HL-60 (cell line): Measurements from ENCODE around the gene PRKD1.
"Not testable (repeated sequence)": the region's sequence is repeated elsewhere in the genome, so short reads cannot be mapped to it uniquely, and the experiment has no call there.

Experiments
- DNase-seq, 2 experiments: peaks; one replicate each; pipeline ENCODE4 v3.0.0-alpha.2; 2010 to 2020; ENCODE audit warnings: low read depth in 1 of 2, low spot score in 1 of 2
- H3K27ac ChIP-seq: fragments of 250-450 bp; sonication (Bioruptor Pico); replicated peaks from 2 replicates; pipeline ENCODE4 v1.5.1; 2020; ENCODE audit warnings: mild to moderate bottlenecking, moderate library complexity
- H3K27me3 ChIP-seq: fragments of 250-450 bp; sonication (Bioruptor Pico); 2 replicates; pipeline ENCODE4 v1.5.1; 2021; ENCODE audit warnings: mild to moderate bottlenecking, moderate library complexity; ENCODE audit not compliant: insufficient read depth, poor library complexity, severe bottlenecking
- H3K4me3 ChIP-seq: replicated peaks from 2 replicates; pipeline ENCODE4 v1.5.1; 2011; ENCODE audit warnings: mild to moderate bottlenecking, control low read depth, low read length; ENCODE audit not compliant: insufficient read depth
- GABPA ChIP-seq: IDR thresholded peaks from 2 replicates; pipeline ENCODE4 v1.6.1; 2012; ENCODE audit warnings: low read depth
- POLR2AphosphoS5 ChIP-seq: IDR thresholded peaks from 2 replicates; pipeline ENCODE4 v1.6.1; 2012; ENCODE audit warnings: low read depth
- SPI1 ChIP-seq: IDR thresholded peaks from 2 replicates; pipeline ENCODE4 v1.6.1; 2012; ENCODE audit warnings: low read depth, mild to moderate bottlenecking, borderline replicate concordance
- TF ChIP-seq, protein P1 (sequence below): IDR thresholded peaks from one replicate; pipeline ENCODE4 v1.5.1; 2011; ENCODE audit warnings: low read length, control low read depth, inconsistent platforms; ENCODE audit not compliant: insufficient read depth
- TF ChIP-seq, protein P2 (sequence below): IDR thresholded peaks from 2 replicates; pipeline ENCODE4 v1.6.1; 2012; ENCODE audit warnings: low read depth; ENCODE audit not compliant: insufficient replicate concordance

PRKD1 gene

DNA sequence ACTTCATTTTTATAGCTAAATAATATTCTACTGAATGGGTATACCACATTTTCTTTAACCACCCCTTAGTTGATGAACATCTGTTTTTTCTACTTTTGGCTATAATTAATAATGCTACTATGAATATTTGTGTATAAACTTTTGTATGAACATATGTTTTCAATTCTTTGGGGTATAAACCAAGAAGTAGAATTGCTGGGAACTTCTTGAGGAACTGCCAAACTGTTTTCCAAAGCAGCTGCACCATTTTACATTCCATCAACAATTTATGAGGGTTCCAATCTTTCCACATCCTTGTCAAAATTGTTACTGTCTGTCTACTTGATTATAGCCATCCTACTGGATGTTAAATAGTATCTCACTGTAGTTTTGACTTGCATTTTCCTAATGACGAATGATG lies 221.8 kb downstream of the PRKD1 start:
- DNase-seq, result no peak
- no peak for TF ChIP-seq GABPA
- TF ChIP-seq SPI1, result no peak
- TF ChIP-seq, protein P1, sequence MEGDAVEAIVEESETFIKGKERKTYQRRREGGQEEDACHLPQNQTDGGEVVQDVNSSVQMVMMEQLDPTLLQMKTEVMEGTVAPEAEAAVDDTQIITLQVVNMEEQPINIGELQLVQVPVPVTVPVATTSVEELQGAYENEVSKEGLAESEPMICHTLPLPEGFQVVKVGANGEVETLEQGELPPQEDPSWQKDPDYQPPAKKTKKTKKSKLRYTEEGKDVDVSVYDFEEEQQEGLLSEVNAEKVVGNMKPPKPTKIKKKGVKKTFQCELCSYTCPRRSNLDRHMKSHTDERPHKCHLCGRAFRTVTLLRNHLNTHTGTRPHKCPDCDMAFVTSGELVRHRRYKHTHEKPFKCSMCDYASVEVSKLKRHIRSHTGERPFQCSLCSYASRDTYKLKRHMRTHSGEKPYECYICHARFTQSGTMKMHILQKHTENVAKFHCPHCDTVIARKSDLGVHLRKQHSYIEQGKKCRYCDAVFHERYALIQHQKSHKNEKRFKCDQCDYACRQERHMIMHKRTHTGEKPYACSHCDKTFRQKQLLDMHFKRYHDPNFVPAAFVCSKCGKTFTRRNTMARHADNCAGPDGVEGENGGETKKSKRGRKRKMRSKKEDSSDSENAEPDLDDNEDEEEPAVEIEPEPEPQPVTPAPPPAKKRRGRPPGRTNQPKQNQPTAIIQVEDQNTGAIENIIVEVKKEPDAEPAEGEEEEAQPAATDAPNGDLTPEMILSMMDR, result no peak
- TF ChIP-seq, protein P2, sequence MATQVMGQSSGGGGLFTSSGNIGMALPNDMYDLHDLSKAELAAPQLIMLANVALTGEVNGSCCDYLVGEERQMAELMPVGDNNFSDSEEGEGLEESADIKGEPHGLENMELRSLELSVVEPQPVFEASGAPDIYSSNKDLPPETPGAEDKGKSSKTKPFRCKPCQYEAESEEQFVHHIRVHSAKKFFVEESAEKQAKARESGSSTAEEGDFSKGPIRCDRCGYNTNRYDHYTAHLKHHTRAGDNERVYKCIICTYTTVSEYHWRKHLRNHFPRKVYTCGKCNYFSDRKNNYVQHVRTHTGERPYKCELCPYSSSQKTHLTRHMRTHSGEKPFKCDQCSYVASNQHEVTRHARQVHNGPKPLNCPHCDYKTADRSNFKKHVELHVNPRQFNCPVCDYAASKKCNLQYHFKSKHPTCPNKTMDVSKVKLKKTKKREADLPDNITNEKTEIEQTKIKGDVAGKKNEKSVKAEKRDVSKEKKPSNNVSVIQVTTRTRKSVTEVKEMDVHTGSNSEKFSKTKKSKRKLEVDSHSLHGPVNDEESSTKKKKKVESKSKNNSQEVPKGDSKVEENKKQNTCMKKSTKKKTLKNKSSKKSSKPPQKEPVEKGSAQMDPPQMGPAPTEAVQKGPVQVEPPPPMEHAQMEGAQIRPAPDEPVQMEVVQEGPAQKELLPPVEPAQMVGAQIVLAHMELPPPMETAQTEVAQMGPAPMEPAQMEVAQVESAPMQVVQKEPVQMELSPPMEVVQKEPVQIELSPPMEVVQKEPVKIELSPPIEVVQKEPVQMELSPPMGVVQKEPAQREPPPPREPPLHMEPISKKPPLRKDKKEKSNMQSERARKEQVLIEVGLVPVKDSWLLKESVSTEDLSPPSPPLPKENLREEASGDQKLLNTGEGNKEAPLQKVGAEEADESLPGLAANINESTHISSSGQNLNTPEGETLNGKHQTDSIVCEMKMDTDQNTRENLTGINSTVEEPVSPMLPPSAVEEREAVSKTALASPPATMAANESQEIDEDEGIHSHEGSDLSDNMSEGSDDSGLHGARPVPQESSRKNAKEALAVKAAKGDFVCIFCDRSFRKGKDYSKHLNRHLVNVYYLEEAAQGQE, result no peak
- TF ChIP-seq POLR2AphosphoS5, result no peak
- Histone ChIP-seq H3K4me3 (no peak overlapping the region), H3K27ac (no peak overlapping the region), H3K27me3 (no peaks in the 10 kb centered on the region)

DNA sequence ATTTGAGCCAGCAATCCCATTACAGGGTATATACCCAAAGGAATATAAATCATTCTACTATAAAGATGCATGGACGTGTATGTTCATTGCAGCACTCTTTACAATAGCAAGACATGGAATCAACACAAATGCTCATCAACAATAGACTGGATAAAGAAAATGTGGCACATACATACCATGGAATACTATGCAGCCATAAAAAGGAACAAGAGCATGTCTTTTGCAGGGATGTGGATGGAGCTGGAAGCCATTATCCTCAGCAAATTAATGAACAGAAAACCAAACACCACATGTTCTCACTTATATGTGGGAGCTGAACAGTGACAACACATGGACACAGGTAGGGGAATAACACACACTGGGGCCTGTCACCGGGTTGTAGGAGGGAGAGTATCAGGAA lies 238.1 kb downstream of the PRKD1 start:
- not testable (repeated sequence) for DNase-seq, H3K27ac ChIP-seq, H3K27me3 ChIP-seq, H3K4me3 ChIP-seq

DNA sequence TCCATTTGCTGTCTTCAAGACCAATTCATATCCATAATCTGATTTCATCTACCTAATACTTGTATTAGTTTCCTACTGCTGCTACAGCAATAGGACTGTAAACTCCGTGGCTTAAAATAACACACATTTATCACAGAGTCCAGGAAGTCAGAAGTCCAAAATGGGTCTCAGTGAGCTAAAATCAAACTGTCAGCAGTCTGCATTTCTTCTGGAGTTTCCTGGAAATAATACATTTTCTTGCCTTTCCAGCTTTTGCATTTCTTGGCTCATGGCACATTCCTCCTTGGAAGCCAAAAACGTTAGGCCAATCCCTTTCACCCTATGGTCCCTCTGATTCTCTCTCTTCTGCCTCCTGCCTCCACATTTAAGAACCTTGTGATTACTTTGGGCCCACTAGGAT lies 239.8 kb downstream of the PRKD1 start:
- Histone ChIP-seq H3K4me3 (no peak overlapping the region), H3K27ac (no peak overlapping the region), H3K27me3 (no peaks in the 10 kb centered on the region)
- no peak for DNase-seq
- TF ChIP-seq POLR2AphosphoS5 (no peak), GABPA (no peak), SPI1 (no peak)
- TF ChIP-seq, protein P1, result no peak
- TF ChIP-seq, protein P2, result no peak

DNA sequence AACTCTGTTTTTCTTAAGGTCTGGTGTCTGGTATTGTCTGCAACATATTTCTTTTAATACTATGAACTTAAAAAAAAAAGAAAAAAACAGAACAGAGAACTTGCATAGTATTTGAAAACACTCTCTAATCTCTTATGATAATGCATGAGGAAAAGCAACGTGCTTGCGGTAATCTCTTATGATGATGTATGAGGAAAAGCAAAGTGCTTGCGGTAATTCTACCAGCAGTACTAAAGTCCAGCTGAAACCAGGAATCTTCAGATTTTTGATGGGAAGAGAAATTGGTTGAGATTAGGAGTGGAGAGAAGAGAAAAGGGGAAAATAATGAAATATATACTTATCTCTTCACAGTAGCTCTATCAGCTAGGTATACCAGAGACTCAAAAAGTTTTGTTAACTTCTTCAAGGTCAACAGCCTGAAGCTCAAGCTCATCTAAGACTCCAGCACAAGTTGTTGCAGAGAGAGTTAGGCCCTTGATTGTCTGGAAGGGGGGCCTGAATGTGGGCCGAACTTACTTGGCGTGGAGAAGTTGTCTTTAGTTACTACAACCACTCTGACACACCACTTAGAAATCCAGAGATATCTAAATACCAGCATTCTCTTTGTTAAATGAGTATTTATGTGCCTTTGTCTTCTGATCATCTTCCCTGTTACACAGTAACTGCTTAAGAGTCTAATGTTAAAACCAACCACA lies 240.4 kb downstream of the PRKD1 start:
- no peak for DNase-seq
- no peak for TF ChIP-seq GABPA
- TF ChIP-seq, protein P2, result no peak
- no peak for TF ChIP-seq POLR2AphosphoS5
- TF ChIP-seq, protein P1, result no peak
- no peak for TF ChIP-seq SPI1

More for the DNA sequence above, 240.4 kb downstream of the PRKD1 start:
- Histone ChIP-seq H3K27ac (no peak overlapping the region), H3K27me3 (no peaks in the 10 kb centered on the region), H3K4me3 (no peak overlapping the region)
